ENCODE measurements around the gene LURAP1L. TPM values are rescaled to one million over a fixed set of nuclear protein-coding genes. Genes with fewer than 3 reads are reported as not detected.

Gene LURAP1L
- total RNA-seq, 1 experiment from 2014 or later = 1.7 TPM

DNA sequence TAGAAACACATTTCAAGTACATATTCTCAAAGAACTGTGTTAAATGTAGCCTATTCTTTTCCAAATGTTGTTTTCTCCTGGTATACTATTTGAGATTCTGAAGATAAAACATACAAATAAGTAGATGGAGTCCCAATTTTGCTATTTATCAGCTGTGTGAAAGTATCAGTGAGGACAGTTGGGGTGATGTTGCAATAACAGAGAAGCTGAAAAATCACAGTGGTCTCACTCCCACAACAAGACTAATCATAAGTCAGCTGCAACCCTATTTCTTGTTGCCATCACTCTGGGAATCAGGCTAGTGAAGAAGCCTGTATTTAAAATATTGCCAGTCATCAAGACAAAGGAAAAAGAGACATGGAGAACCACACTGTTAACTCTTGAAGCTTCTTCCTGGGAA is 25.9 kb upstream of the LURAP1L start (continued):
- TF ChIP-seq, protein P1, sequence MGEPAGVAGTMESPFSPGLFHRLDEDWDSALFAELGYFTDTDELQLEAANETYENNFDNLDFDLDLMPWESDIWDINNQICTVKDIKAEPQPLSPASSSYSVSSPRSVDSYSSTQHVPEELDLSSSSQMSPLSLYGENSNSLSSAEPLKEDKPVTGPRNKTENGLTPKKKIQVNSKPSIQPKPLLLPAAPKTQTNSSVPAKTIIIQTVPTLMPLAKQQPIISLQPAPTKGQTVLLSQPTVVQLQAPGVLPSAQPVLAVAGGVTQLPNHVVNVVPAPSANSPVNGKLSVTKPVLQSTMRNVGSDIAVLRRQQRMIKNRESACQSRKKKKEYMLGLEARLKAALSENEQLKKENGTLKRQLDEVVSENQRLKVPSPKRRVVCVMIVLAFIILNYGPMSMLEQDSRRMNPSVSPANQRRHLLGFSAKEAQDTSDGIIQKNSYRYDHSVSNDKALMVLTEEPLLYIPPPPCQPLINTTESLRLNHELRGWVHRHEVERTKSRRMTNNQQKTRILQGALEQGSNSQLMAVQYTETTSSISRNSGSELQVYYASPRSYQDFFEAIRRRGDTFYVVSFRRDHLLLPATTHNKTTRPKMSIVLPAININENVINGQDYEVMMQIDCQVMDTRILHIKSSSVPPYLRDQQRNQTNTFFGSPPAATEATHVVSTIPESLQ (CRISPR knock-in tag; IDR thresholded peaks at IDR 0.05) = no peak
- TF ChIP-seq, protein P2, sequence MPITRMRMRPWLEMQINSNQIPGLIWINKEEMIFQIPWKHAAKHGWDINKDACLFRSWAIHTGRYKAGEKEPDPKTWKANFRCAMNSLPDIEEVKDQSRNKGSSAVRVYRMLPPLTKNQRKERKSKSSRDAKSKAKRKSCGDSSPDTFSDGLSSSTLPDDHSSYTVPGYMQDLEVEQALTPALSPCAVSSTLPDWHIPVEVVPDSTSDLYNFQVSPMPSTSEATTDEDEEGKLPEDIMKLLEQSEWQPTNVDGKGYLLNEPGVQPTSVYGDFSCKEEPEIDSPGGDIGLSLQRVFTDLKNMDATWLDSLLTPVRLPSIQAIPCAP (CRISPR knock-in tag; IDR thresholded peaks at IDR 0.05) = no peak
- TF ChIP-seq JUN (CRISPR knock-in tag; IDR thresholded peaks at IDR 0.05) (no peak), CREM (CRISPR knock-in tag; IDR thresholded peaks at IDR 0.05) (no peak), MXD4 (CRISPR knock-in tag; IDR thresholded peaks at IDR 0.05; ENCODE audit: borderline replicate concordance) (no peak)
- TF ChIP-seq, protein P3, sequence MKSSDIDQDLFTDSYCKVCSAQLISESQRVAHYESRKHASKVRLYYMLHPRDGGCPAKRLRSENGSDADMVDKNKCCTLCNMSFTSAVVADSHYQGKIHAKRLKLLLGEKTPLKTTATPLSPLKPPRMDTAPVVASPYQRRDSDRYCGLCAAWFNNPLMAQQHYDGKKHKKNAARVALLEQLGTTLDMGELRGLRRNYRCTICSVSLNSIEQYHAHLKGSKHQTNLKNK (CRISPR knock-in tag; IDR thresholded peaks at IDR 0.05) = no peak
- TF ChIP-seq, protein P4, sequence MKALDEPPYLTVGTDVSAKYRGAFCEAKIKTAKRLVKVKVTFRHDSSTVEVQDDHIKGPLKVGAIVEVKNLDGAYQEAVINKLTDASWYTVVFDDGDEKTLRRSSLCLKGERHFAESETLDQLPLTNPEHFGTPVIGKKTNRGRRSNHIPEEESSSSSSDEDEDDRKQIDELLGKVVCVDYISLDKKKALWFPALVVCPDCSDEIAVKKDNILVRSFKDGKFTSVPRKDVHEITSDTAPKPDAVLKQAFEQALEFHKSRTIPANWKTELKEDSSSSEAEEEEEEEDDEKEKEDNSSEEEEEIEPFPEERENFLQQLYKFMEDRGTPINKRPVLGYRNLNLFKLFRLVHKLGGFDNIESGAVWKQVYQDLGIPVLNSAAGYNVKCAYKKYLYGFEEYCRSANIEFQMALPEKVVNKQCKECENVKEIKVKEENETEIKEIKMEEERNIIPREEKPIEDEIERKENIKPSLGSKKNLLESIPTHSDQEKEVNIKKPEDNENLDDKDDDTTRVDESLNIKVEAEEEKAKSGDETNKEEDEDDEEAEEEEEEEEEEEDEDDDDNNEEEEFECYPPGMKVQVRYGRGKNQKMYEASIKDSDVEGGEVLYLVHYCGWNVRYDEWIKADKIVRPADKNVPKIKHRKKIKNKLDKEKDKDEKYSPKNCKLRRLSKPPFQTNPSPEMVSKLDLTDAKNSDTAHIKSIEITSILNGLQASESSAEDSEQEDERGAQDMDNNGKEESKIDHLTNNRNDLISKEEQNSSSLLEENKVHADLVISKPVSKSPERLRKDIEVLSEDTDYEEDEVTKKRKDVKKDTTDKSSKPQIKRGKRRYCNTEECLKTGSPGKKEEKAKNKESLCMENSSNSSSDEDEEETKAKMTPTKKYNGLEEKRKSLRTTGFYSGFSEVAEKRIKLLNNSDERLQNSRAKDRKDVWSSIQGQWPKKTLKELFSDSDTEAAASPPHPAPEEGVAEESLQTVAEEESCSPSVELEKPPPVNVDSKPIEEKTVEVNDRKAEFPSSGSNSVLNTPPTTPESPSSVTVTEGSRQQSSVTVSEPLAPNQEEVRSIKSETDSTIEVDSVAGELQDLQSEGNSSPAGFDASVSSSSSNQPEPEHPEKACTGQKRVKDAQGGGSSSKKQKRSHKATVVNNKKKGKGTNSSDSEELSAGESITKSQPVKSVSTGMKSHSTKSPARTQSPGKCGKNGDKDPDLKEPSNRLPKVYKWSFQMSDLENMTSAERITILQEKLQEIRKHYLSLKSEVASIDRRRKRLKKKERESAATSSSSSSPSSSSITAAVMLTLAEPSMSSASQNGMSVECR (CRISPR knock-in tag; IDR thresholded peaks at IDR 0.05; ENCODE audit: borderline replicate concordance) = no peak

DNA sequence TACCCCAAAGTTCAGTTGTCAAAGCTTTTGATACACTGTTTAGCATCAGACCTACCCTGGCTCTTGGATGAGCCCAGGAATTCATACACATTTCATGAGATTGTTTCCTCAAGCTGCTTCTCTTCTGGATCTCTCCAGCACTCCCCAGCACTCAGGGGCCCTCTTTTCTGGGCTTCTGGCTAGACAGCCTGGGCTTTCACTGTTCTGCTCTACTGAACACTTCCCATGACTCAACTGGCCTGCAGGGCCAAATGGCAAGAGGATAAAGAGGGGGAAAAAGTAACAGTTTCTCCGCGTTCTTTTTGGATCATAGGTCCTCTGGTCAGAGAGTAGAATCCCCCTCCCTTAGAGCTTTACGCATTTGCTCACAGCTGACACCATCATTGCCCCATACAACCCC is 20.9 kb upstream of the LURAP1L start:
- no peaks in the 10 kb centered on the region for H3K4me1 Mint-ChIP-seq
- ATAC-seq (no peak; the same call in 1 of the 2 replicates), DNase-seq (ENCODE audit: low spot score) (no peak)
- no peaks in the 10 kb centered on the region for H3K9me3 Mint-ChIP-seq
- POLR2A ChIA-PET = no interaction called here
- CTCF ChIA-PET = no interaction called here
- no peak overlapping the region for H3K4me3 Mint-ChIP-seq
- TF ChIP-seq, protein P5, sequence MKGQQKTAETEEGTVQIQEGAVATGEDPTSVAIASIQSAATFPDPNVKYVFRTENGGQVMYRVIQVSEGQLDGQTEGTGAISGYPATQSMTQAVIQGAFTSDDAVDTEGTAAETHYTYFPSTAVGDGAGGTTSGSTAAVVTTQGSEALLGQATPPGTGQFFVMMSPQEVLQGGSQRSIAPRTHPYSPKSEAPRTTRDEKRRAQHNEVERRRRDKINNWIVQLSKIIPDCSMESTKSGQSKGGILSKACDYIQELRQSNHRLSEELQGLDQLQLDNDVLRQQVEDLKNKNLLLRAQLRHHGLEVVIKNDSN (CRISPR knock-in tag; IDR thresholded peaks at IDR 0.05) = no peak
- TF ChIP-seq SMAD4 (CRISPR knock-in tag; IDR thresholded peaks at IDR 0.05) = no peak
- no peak for TF ChIP-seq ZNF232 (CRISPR knock-in tag; IDR thresholded peaks at IDR 0.05)
- no peaks in the 10 kb centered on the region for H3K36me3 Mint-ChIP-seq
- H3K27ac Mint-ChIP-seq = no peak overlapping the region
- H3K27me3 Mint-ChIP-seq (ENCODE audit: low read depth) = no peaks in the 10 kb centered on the region

DNA sequence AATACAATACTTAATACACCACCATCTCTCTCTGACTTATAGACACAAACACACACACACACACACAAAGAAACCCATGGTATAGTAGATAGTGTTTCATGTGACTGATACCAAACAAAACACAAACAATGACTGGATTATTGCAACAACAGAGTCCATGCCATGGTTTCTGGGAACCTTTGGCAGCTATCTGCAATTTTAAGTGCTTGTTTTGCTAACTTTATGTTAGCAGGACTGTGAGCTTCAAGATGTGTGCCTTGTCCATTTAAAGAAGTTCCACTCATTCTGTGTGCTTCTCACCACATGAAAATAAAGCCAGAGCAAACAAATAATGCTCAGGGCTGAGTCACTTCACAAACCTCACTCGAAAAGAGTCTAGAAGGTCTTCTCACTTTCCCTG is 15.1 kb upstream of the LURAP1L start:
- Mint-ChIP-seq H3K4me3 (no peak overlapping the region), H3K9me3 (no peaks in the 10 kb centered on the region), H3K27ac (no peak overlapping the region), H3K27me3 (ENCODE audit: low read depth) (no peaks in the 10 kb centered on the region), H3K36me3 (no peaks in the 10 kb centered on the region), H3K4me1 (peaks cover 2% of the 10 kb centered on the region)
- ATAC-seq = no peak
- ChIA-PET POLR2A (no interaction called here), CTCF (no interaction called here)
- DNase-seq (ENCODE audit: low spot score) = no peak
- TF ChIP-seq ESRRA (CRISPR knock-in tag; IDR thresholded peaks at IDR 0.05; ENCODE audit: borderline replicate concordance) = no peak
- no peak for TF ChIP-seq NFATC4 (CRISPR knock-in tag; IDR thresholded peaks at IDR 0.05)
- no peak for TF ChIP-seq ZNF121 (CRISPR knock-in tag; IDR thresholded peaks at IDR 0.05)
- TF ChIP-seq EMX1 (CRISPR knock-in tag; IDR thresholded peaks at IDR 0.05) = no peak
- TF ChIP-seq, protein P6, sequence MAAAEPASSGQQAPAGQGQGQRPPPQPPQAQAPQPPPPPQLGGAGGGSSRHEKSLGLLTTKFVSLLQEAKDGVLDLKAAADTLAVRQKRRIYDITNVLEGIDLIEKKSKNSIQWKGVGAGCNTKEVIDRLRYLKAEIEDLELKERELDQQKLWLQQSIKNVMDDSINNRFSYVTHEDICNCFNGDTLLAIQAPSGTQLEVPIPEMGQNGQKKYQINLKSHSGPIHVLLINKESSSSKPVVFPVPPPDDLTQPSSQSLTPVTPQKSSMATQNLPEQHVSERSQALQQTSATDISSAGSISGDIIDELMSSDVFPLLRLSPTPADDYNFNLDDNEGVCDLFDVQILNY (CRISPR knock-in tag; IDR thresholded peaks at IDR 0.05) = no peak
- TF ChIP-seq TEAD4 (CRISPR knock-in tag; IDR thresholded peaks at IDR 0.05) = no peak
- TF ChIP-seq, protein P3 (CRISPR knock-in tag; IDR thresholded peaks at IDR 0.05) = no peak
- no peak for TF ChIP-seq PRRX2 (CRISPR knock-in tag; IDR thresholded peaks at IDR 0.05)
- TF ChIP-seq, protein P7, sequence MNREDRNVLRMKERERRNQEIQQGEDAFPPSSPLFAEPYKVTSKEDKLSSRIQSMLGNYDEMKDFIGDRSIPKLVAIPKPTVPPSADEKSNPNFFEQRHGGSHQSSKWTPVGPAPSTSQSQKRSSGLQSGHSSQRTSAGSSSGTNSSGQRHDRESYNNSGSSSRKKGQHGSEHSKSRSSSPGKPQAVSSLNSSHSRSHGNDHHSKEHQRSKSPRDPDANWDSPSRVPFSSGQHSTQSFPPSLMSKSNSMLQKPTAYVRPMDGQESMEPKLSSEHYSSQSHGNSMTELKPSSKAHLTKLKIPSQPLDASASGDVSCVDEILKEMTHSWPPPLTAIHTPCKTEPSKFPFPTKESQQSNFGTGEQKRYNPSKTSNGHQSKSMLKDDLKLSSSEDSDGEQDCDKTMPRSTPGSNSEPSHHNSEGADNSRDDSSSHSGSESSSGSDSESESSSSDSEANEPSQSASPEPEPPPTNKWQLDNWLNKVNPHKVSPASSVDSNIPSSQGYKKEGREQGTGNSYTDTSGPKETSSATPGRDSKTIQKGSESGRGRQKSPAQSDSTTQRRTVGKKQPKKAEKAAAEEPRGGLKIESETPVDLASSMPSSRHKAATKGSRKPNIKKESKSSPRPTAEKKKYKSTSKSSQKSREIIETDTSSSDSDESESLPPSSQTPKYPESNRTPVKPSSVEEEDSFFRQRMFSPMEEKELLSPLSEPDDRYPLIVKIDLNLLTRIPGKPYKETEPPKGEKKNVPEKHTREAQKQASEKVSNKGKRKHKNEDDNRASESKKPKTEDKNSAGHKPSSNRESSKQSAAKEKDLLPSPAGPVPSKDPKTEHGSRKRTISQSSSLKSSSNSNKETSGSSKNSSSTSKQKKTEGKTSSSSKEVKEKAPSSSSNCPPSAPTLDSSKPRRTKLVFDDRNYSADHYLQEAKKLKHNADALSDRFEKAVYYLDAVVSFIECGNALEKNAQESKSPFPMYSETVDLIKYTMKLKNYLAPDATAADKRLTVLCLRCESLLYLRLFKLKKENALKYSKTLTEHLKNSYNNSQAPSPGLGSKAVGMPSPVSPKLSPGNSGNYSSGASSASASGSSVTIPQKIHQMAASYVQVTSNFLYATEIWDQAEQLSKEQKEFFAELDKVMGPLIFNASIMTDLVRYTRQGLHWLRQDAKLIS (CRISPR knock-in tag; IDR thresholded peaks at IDR 0.05; ENCODE audit: borderline replicate concordance) = no peak

Measured in WTC11 (cell line).